H9 (cell line): ENCODE data around the gene DCST2. TPM values are rescaled to one million over a fixed set of nuclear protein-coding genes. Genes with fewer than 3 reads are reported as not detected.

Source experiments
- DNase-seq: peaks from one replicate; pipeline ENCODE4 v3.0.0-alpha.2; 2017
- H2AFZ ChIP-seq: one replicate; pipeline ENCODE4 v1.6.1; 2013; ENCODE audit warnings: mild to moderate bottlenecking, low read length, control low read depth, moderate library complexity
- H2AK5ac ChIP-seq: 2 replicates; pipeline ENCODE4 v1.6.1; 2013; ENCODE audit warnings: low read length, control low read depth, mixed read lengths; ENCODE audit not compliant: insufficient read length
- H2BK120ac ChIP-seq: one replicate; pipeline ENCODE4 v1.6.1; 2013; ENCODE audit warnings: low read depth, mild to moderate bottlenecking, low read length, control low read depth, inconsistent platforms; ENCODE audit not compliant: poor library complexity, severe bottlenecking
- H2BK12ac ChIP-seq: 2 replicates; pipeline ENCODE4 v1.6.1; 2013; ENCODE audit warnings: low read length, control low read depth, mixed read lengths, low read depth; ENCODE audit not compliant: insufficient read length
- H2BK15ac ChIP-seq: 2 replicates; pipeline ENCODE4 v1.6.1; 2013; ENCODE audit warnings: low read depth, low read length, control low read depth
- H2BK20ac ChIP-seq: one replicate; pipeline ENCODE4 v1.6.1; 2013; ENCODE audit warnings: low read depth, mild to moderate bottlenecking, low read length, control low read depth, inconsistent platforms; ENCODE audit not compliant: poor library complexity, severe bottlenecking
- H2BK5ac ChIP-seq: 2 replicates; pipeline ENCODE4 v1.6.1; 2013; ENCODE audit warnings: low read length, control low read depth, mixed read lengths; ENCODE audit not compliant: insufficient read length
- H3K14ac ChIP-seq: 2 replicates; pipeline ENCODE4 v1.6.1; 2013; ENCODE audit warnings: low read length, control low read depth; ENCODE audit not compliant: insufficient read depth
- H3K18ac ChIP-seq: 2 replicates; pipeline ENCODE4 v1.6.1; 2013; ENCODE audit warnings: low read depth, mild to moderate bottlenecking, mixed read lengths, low read length, control low read depth; ENCODE audit not compliant: insufficient read length
- H3K23ac ChIP-seq: 2 replicates; pipeline ENCODE4 v1.6.1; 2013; ENCODE audit warnings: low read length, control low read depth, mixed read lengths, low read depth; ENCODE audit not compliant: insufficient read length
- H3K23me2 ChIP-seq: 2 replicates; pipeline ENCODE4 v1.6.1; 2013; ENCODE audit warnings: low read depth, mild to moderate bottlenecking, mixed read lengths, low read length, control low read depth; ENCODE audit not compliant: insufficient read length, poor library complexity, severe bottlenecking
- H3K27ac ChIP-seq: 2 replicates; pipeline ENCODE4 v1.5.1; 2013; ENCODE audit warnings: low read length, control low read depth, mixed read lengths, low read depth; ENCODE audit not compliant: insufficient read length
- H3K27me3 ChIP-seq: 2 replicates; pipeline ENCODE4 v1.6.1; 2013; ENCODE audit warnings: low read length, control low read depth, inconsistent platforms; ENCODE audit not compliant: insufficient read depth
- H3K4ac ChIP-seq: 2 replicates; pipeline ENCODE4 v1.6.1; 2013; ENCODE audit warnings: low read depth, mild to moderate bottlenecking, control low read depth, inconsistent platforms, low read length, moderate library complexity
- H3K4me1 ChIP-seq: 2 replicates; pipeline ENCODE4 v1.6.1; 2013; ENCODE audit warnings: low read length, control low read depth, inconsistent platforms; ENCODE audit not compliant: insufficient read depth
- H3K4me2 ChIP-seq: 2 replicates; pipeline ENCODE4 v1.6.1; 2013; ENCODE audit warnings: low read length, control low read depth, mixed read lengths; ENCODE audit not compliant: insufficient read length, insufficient read depth
- H3K56ac ChIP-seq: 2 replicates; pipeline ENCODE4 v1.6.1; 2013; ENCODE audit warnings: low read depth, mild to moderate bottlenecking, mixed read lengths, low read length, control low read depth; ENCODE audit not compliant: insufficient read length
- H3K79me1 ChIP-seq: 2 replicates; pipeline ENCODE4 v1.6.1; 2013; ENCODE audit warnings: low read depth, mild to moderate bottlenecking, moderate library complexity, low read length, control low read depth, inconsistent platforms; ENCODE audit not compliant: insufficient read depth, poor library complexity, severe bottlenecking
- H3K79me2 ChIP-seq: 2 replicates; pipeline ENCODE4 v1.6.1; 2013; ENCODE audit warnings: low read length, control low read depth, inconsistent platforms; ENCODE audit not compliant: insufficient read depth
- H3K9ac ChIP-seq: 2 replicates; pipeline ENCODE4 v1.6.1; 2013; ENCODE audit warnings: low read length, control low read depth, mixed read lengths; ENCODE audit not compliant: insufficient read length; ENCODE audit errors: extremely low read depth
- H3K9me3 ChIP-seq: one replicate; pipeline ENCODE4 v1.6.1; 2013; ENCODE audit warnings: low read depth, low read length, inconsistent platforms; ENCODE audit not compliant: control insufficient read depth
- H3T11ph ChIP-seq: one replicate; pipeline ENCODE4 v1.6.1; 2013; ENCODE audit warnings: mild to moderate bottlenecking, low read length, control low read depth, inconsistent platforms
- H4K20me1 ChIP-seq: one replicate; pipeline ENCODE4 v1.6.1; 2013; ENCODE audit not compliant: control insufficient read depth, insufficient read length, insufficient read depth
- H4K5ac ChIP-seq: 2 replicates; pipeline ENCODE4 v1.6.1; 2013; ENCODE audit warnings: low read depth, mild to moderate bottlenecking, mixed read lengths, low read length, control low read depth; ENCODE audit not compliant: insufficient read length
- H4K8ac ChIP-seq: replicated peaks from 2 replicates; pipeline ENCODE4 v1.6.1; 2013; ENCODE audit warnings: low read length, control low read depth, mixed read lengths, low read depth; ENCODE audit not compliant: insufficient read length
- H4K91ac ChIP-seq: 2 replicates; pipeline ENCODE4 v1.6.1; 2013; ENCODE audit warnings: low read depth, mild to moderate bottlenecking, moderate library complexity, mixed read lengths, low read length, control low read depth; ENCODE audit not compliant: insufficient read length
- H3K27ac Mint-ChIP-seq, 3 experiments: 2 replicates in 2 of 3; 3 replicates in 1 of 3; pipeline ENCODE4 v1.8.0; 2020 to 2021; ENCODE audit warnings: mixed read lengths in 3 of 3, mild to moderate bottlenecking in 1 of 3, moderate library complexity in 1 of 3
- H3K27me3 Mint-ChIP-seq: 2 replicates; pipeline ENCODE4 v1.8.0; 2021; ENCODE audit warnings: low read depth, mild to moderate bottlenecking, moderate library complexity, mixed read lengths
- H3K36me3 Mint-ChIP-seq, 3 experiments: 2 replicates in 2 of 3; 3 replicates in 1 of 3; pipeline ENCODE4 v1.8.0; 2020 to 2021; ENCODE audit warnings: low read depth in 3 of 3, mixed read lengths in 3 of 3; ENCODE audit not compliant: insufficient read depth in 1 of 3
- H3K4me1 Mint-ChIP-seq, 2 experiments: 2 replicates each; pipeline ENCODE4 v1.8.0; 2020; ENCODE audit warnings: mixed read lengths in 2 of 2
- H3K4me3 Mint-ChIP-seq, 2 experiments: 2 replicates in 1 of 2; 3 replicates in 1 of 2; pipeline ENCODE4 v1.8.0; 2020 to 2021; ENCODE audit warnings: mild to moderate bottlenecking in 2 of 2, mixed read lengths in 2 of 2, moderate library complexity in 1 of 2
- H3K9me3 Mint-ChIP-seq, 2 experiments: 2 replicates in 1 of 2; 3 replicates in 1 of 2; pipeline ENCODE4 v1.8.0; 2020; ENCODE audit warnings: mild to moderate bottlenecking in 2 of 2, mixed read lengths in 2 of 2, moderate library complexity in 1 of 2
- CTCF ChIP-seq: fragments of 200-600 bp; sonication (generic); conservative IDR thresholded peaks from 3 replicates; pipeline ENCODE4 v1.8.0; 2021; ENCODE audit warnings: antibody characterized with exemption, mild to moderate bottlenecking
- WGBS: extraction: QIAGEN DNeasy Blood & Tissue Kit; methylation state at CpG from one replicate; pipeline ENCODE4 v1.1.7; 2013; ENCODE audit warnings: missing lambda C conversion rate, low lambda C conversion rate, mixed read lengths; ENCODE audit not compliant: insufficient read length; ENCODE audit errors: extremely low coverage; 5-methylcytosine and 5-hydroxymethylcytosine counted together
- total RNA-seq: library from RNA; stranded (reverse); gene quantifications from 2 replicates; pipeline ENCODE4 v1.2.1, GENCODE V29; 2021

Gene DCST2
- total RNA-seq, 1 experiment from 2014 or later = 0.35 TPM

- Mint-ChIP-seq H3K4me1 (peaks cover 38 to 47% of the 10 kb centered on the region in 2 experiments), H3K36me3 (no peaks in the 10 kb centered on the region; a peak in 2 of 7 replicates), H3K27ac (peak overlapping the region in 1 of 3 experiments; percentile 37; a peak in 2 of 7 replicates), H3K27me3 (no peaks in the 10 kb centered on the region), H3K9me3 (no peaks in the 10 kb centered on the region; a peak in 1 of 5 replicates), H3K4me3 (peak overlapping the region in 1 of 2 experiments; percentile 52; a peak in 2 of 5 replicates)
- H2BK20ac ChIP-seq = no peak overlapping the region
- no peaks in the 10 kb centered on the region for H3K9me3 ChIP-seq
- no peak overlapping the region for H2BK5ac ChIP-seq
- no peak overlapping the region for H4K8ac ChIP-seq
- H2BK12ac ChIP-seq = no peak overlapping the region
- no peak overlapping the region for H2AK5ac ChIP-seq
- DNase-seq = no peak
- H4K20me1 ChIP-seq = no peaks in the 10 kb centered on the region
- H3K27me3 ChIP-seq = no peaks in the 10 kb centered on the region
- H3K56ac ChIP-seq = no peak overlapping the region
- no peak overlapping the region for H2BK15ac ChIP-seq
- no peak overlapping the region for H3K9ac ChIP-seq
- no peak overlapping the region for H4K91ac ChIP-seq
- no peak overlapping the region for H2BK120ac ChIP-seq
- peaks cover 19% of the 10 kb centered on the region for H3K23me2 ChIP-seq
- H3T11ph ChIP-seq = no peak overlapping the region
- no peak overlapping the region for H3K23ac ChIP-seq
- no peak overlapping the region for H3K18ac ChIP-seq
- no peaks in the 10 kb centered on the region for H3K79me1 ChIP-seq
- no peak overlapping the region for H4K5ac ChIP-seq
- WGBS = no CpG with 5 or more reads among the region's 17 CpGs
- no peak overlapping the region for H2AFZ ChIP-seq
- no peak overlapping the region for H3K14ac ChIP-seq
- H3K4ac ChIP-seq = no peak overlapping the region
- H3K27ac ChIP-seq = no peak overlapping the region
- peaks cover 5% of the 10 kb centered on the region; the same call in 1 of the 2 replicates for H3K4me1 ChIP-seq
- no peak for TF ChIP-seq CTCF
- no peaks in the 10 kb centered on the region; the same call in 1 of the 2 replicates for H3K79me2 ChIP-seq
- no peak overlapping the region for H3K4me2 ChIP-seq
Measured at GRCh38 chr1:155005076-155006011, 28.2 kb downstream of the DCST2 start.
